ENCODE measurements around the gene DCC.

GRCh38 chr18:52897611-52898484 lies 557.9 kb downstream of the DCC start:
- TF ChIP-seq, protein P1, sequence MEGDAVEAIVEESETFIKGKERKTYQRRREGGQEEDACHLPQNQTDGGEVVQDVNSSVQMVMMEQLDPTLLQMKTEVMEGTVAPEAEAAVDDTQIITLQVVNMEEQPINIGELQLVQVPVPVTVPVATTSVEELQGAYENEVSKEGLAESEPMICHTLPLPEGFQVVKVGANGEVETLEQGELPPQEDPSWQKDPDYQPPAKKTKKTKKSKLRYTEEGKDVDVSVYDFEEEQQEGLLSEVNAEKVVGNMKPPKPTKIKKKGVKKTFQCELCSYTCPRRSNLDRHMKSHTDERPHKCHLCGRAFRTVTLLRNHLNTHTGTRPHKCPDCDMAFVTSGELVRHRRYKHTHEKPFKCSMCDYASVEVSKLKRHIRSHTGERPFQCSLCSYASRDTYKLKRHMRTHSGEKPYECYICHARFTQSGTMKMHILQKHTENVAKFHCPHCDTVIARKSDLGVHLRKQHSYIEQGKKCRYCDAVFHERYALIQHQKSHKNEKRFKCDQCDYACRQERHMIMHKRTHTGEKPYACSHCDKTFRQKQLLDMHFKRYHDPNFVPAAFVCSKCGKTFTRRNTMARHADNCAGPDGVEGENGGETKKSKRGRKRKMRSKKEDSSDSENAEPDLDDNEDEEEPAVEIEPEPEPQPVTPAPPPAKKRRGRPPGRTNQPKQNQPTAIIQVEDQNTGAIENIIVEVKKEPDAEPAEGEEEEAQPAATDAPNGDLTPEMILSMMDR (IDR thresholded peaks at IDR 0.05), result no peak
- no peak for TF ChIP-seq POLR2A (IDR thresholded peaks at IDR 0.05)
- no peak for TF ChIP-seq POLR2AphosphoS5 (IDR thresholded peaks at IDR 0.05)

All from transverse colon (tissue), 4 donors.